KMS-11 (cell line): ENCODE measurements around the gene FER1L5.

Source experiments
- H2AFZ ChIP-seq: fragments of 200-600 bp; sonication (generic); 2 replicates; pipeline ENCODE4 v1.6.1; 2016; ENCODE audit warnings: antibody characterized with exemption, mixed run types, low read depth
- H3K27ac ChIP-seq: fragments of 200-600 bp; sonication (generic); 2 replicates; pipeline ENCODE4 v1.6.1; 2016; ENCODE audit warnings: mild to moderate bottlenecking, mixed run types
- H3K27me3 ChIP-seq: fragments of 200-600 bp; sonication (generic); 2 replicates; pipeline ENCODE4 v1.6.1; 2017; ENCODE audit warnings: mild to moderate bottlenecking, low read depth, mixed run types, moderate library complexity; ENCODE audit not compliant: insufficient read depth
- H3K36me3 ChIP-seq: fragments of 200-600 bp; sonication (generic); 2 replicates; pipeline ENCODE4 v1.6.1; 2017; ENCODE audit warnings: mild to moderate bottlenecking, mixed run types; ENCODE audit not compliant: insufficient read depth
- H3K4me1 ChIP-seq: fragments of 200-600 bp; sonication (generic); 2 replicates; pipeline ENCODE4 v1.6.1; 2016; ENCODE audit warnings: mild to moderate bottlenecking, low read depth, mixed run types; ENCODE audit not compliant: poor library complexity, severe bottlenecking
- H3K4me2 ChIP-seq: fragments of 200-600 bp; sonication (generic); 2 replicates; pipeline ENCODE4 v1.7.0; 2016; ENCODE audit warnings: mild to moderate bottlenecking, mixed run types
- H3K4me3 ChIP-seq: fragments of 200-600 bp; sonication (generic); IDR thresholded peaks from 2 replicates; pipeline ENCODE4 v1.6.1; 2017; ENCODE audit warnings: low read depth, low read length, mixed read lengths; ENCODE audit not compliant: insufficient read depth
- H3K79me2 ChIP-seq: fragments of 200-600 bp; sonication (generic); 2 replicates; pipeline ENCODE4 v1.6.1; 2016; ENCODE audit warnings: low read depth, mixed run types; ENCODE audit not compliant: insufficient read depth
- H3K9ac ChIP-seq: fragments of 200-600 bp; sonication (generic); 2 replicates; pipeline ENCODE4 v1.6.1; 2016; ENCODE audit warnings: mild to moderate bottlenecking, mixed run types
- H4K20me1 ChIP-seq: fragments of 200-600 bp; sonication (generic); 2 replicates; pipeline ENCODE4 v1.6.1; 2016; ENCODE audit warnings: mild to moderate bottlenecking, mixed run types; ENCODE audit not compliant: insufficient read depth
- CTCF ChIP-seq: fragments of 200-600 bp; sonication (generic); conservative IDR thresholded peaks from 2 replicates; pipeline ENCODE4 v1.6.1; 2017; ENCODE audit warnings: low read depth, mild to moderate bottlenecking, antibody characterized with exemption, low read length, moderate library complexity, mixed read lengths

Gene FER1L5

GRCh38 chr2:96687711-96688640 is 45.4 kb downstream of the FER1L5 start:
- H3K79me2 ChIP-seq: no peaks in the 10 kb centered on the region
- no peak overlapping the region for H3K9ac ChIP-seq
- no peak overlapping the region for H3K27ac ChIP-seq
- no peak overlapping the region for H3K4me2 ChIP-seq
- no peaks in the 10 kb centered on the region for H3K36me3 ChIP-seq
- H3K4me3 ChIP-seq: no peak overlapping the region
- H4K20me1 ChIP-seq: no peaks in the 10 kb centered on the region
- H2AFZ ChIP-seq: no peak overlapping the region
- H3K4me1 ChIP-seq: no peaks in the 10 kb centered on the region
- no peak for TF ChIP-seq CTCF
- H3K27me3 ChIP-seq: no peaks in the 10 kb centered on the region

GRCh38 chr2:96688649-96689430 is 46.3 kb downstream of the FER1L5 start:
- H3K4me2 ChIP-seq: no peak overlapping the region
- TF ChIP-seq CTCF: no peak
- no peaks in the 10 kb centered on the region for H3K36me3 ChIP-seq
- H3K4me3 ChIP-seq: no peak overlapping the region
- no peaks in the 10 kb centered on the region for H3K79me2 ChIP-seq
- no peaks in the 10 kb centered on the region for H4K20me1 ChIP-seq
- H3K27ac ChIP-seq: no peak overlapping the region
- no peak overlapping the region for H2AFZ ChIP-seq
- H3K27me3 ChIP-seq: no peaks in the 10 kb centered on the region
- no peaks in the 10 kb centered on the region for H3K4me1 ChIP-seq
- H3K9ac ChIP-seq: no peak overlapping the region

- Histone ChIP-seq H3K79me2 (no peaks in the 10 kb centered on the region), H3K36me3 (no peaks in the 10 kb centered on the region), H3K4me3 (no peak overlapping the region), H3K4me1 (no peaks in the 10 kb centered on the region), H2AFZ (no peak overlapping the region), H4K20me1 (no peaks in the 10 kb centered on the region), H3K27me3 (no peaks in the 10 kb centered on the region), H3K9ac (no peak overlapping the region), H3K4me2 (no peak overlapping the region), H3K27ac (no peak overlapping the region)
- TF ChIP-seq CTCF: no peak
Observed at GRCh38 chr2:96689431-96689991, 46.9 kb downstream of the FER1L5 start.

- Histone ChIP-seq H3K4me1 (no peaks in the 10 kb centered on the region), H3K4me2 (no peak overlapping the region), H3K9ac (no peak overlapping the region), H2AFZ (no peak overlapping the region), H3K27me3 (no peaks in the 10 kb centered on the region), H3K79me2 (no peaks in the 10 kb centered on the region), H3K27ac (no peak overlapping the region), H4K20me1 (no peaks in the 10 kb centered on the region), H3K36me3 (no peaks in the 10 kb centered on the region), H3K4me3 (no peak overlapping the region)
- TF ChIP-seq CTCF: no peak
Observed at GRCh38 chr2:96690306-96691021, 47.9 kb downstream of the FER1L5 start.
